Measurements from ENCODE around the gene SPI1.

Gene SPI1

GRCh38 chr11:47373876-47374719 lies 4.2 kb downstream of the SPI1 start:
- Histone ChIP-seq H3K9me3 (ENCODE audit: control insufficient read depth, insufficient read depth, low read depth, low read length) (no peaks in the 10 kb centered on the region), H3K4me3 (ENCODE audit: low read depth, low read length) (no peak overlapping the region), H3K36me3 (ENCODE audit: control insufficient read depth in 2 of 2, insufficient read depth in 1 of 2, low read length in 2 of 2) (no peaks in the 10 kb centered on the region), H3K27ac (ENCODE audit: extremely low read depth, low read depth, low read length) (no peak overlapping the region), H3K4me1 (ENCODE audit: control insufficient read depth, insufficient read depth, low read length) (no peaks in the 10 kb centered on the region)
- peak; percentile 23; the same call in 1 of the 2 replicates for TF ChIP-seq SCRT2 (tag by site-specific recombination; IDR thresholded peaks at IDR 0.05)
- 0 out of 2 replicates have a peak, but pooled peaks have one; percentile 14 for TF ChIP-seq SP7 (tag by site-specific recombination; IDR thresholded peaks at IDR 0.05)
- TF ChIP-seq ZNF248 (tag by site-specific recombination; IDR thresholded peaks at IDR 0.05), result no peak
- TF ChIP-seq ZNF585B (tag by site-specific recombination; IDR thresholded peaks at IDR 0.05), result no peak
- TF ChIP-seq ZNF747 (tag by site-specific recombination; IDR thresholded peaks at IDR 0.05), result no peak
- no peak for TF ChIP-seq ZBTB8A (tag by site-specific recombination; IDR thresholded peaks at IDR 0.05)
- TF ChIP-seq ZNF423 (tag by site-specific recombination; IDR thresholded peaks at IDR 0.05), result peak; percentile 83
- no peak for TF ChIP-seq ZNF449 (tag by site-specific recombination; IDR thresholded peaks at IDR 0.05)
- peak; percentile 42; the same call in 1 of the 2 replicates for TF ChIP-seq ZIC2 (tag by site-specific recombination; IDR thresholded peaks at IDR 0.05)
- TF ChIP-seq GLIS2 (tag by site-specific recombination; IDR thresholded peaks at IDR 0.05), result peak; percentile 49
- TF ChIP-seq ZNF157 (tag by site-specific recombination; IDR thresholded peaks at IDR 0.05), result no peak
- TF ChIP-seq KLF9 (tag by site-specific recombination; IDR thresholded peaks at IDR 0.05; ENCODE audit: low read depth), result 0 out of 2 replicates have a peak, but pooled peaks have one; percentile 21
- TF ChIP-seq CTCF (tag by site-specific recombination; IDR thresholded peaks at IDR 0.05), result peak; percentile 75
- TF ChIP-seq ZNF404 (tag by site-specific recombination; IDR thresholded peaks at IDR 0.05), result no peak
- TF ChIP-seq IKZF3 (tag by site-specific recombination; IDR thresholded peaks at IDR 0.05), result peak; percentile 18; the same call in 1 of the 2 replicates
- peak; percentile 17; the same call in 1 of the 2 replicates for TF ChIP-seq PATZ1 (tag by site-specific recombination; IDR thresholded peaks at IDR 0.05)
- no peak for TF ChIP-seq ZNF133 (tag by site-specific recombination; IDR thresholded peaks at IDR 0.05)
- 0 out of 2 replicates have a peak, but pooled peaks have one; percentile 29 for TF ChIP-seq ZBTB10 (tag by site-specific recombination; IDR thresholded peaks at IDR 0.05)
- TF ChIP-seq GLIS1 (tag by site-specific recombination; IDR thresholded peaks at IDR 0.05), result peak; percentile 73
- peak; percentile 43 for TF ChIP-seq ZNF654 (tag by site-specific recombination; IDR thresholded peaks at IDR 0.05; ENCODE audit: low read depth)
- ChIA-PET CTCF (interaction anchor here (0.5 to 4.1 kb wide), 48 partner anchors 9 to 772 kb away, joined by 3 to 37 read pairs (median 4); partner anchors contain the start of genes NR1H3 and SLC39A13), POLR2A (interaction anchor here (1.0 kb wide), 1 partner anchor 33 kb away, joined by 3 read pairs; no protein-coding TSS in a partner anchor)

All from HEK293 (cell line).